Left lung (tissue), 10 donors: ENCODE measurements around the gene PRR18. TPM values are rescaled to one million over a fixed set of nuclear protein-coding genes. Genes with fewer than 3 reads are reported as not detected.

Experiments
- ATAC-seq: fragments of 200-7000 bp; cut with Tn5 transposase; one replicate; pipeline ENCODE4 v1.9.1; 2020; ENCODE audit warnings: moderate library complexity
- DNase-seq, 4 donors: peaks; one replicate each; pipeline ENCODE4 v3.0.0-alpha.2; 2013 to 2020
- H3K27ac ChIP-seq, 2 donors: fragments of 200-600 bp; sonication (generic) in 1 of 2; one replicate each; pipeline versions ENCODE4 v1.5.0 to v1.8.0; 2020 to 2021
- H3K27me3 ChIP-seq, 2 donors: fragments of 200-600 bp; sonication (generic) in 1 of 2; one replicate each; pipeline versions ENCODE4 v1.5.0 to v1.8.0; 2020 to 2021
- H3K36me3 ChIP-seq, 2 donors: fragments of 200-600 bp; sonication (generic) in 1 of 2; one replicate each; pipeline versions ENCODE4 v1.5.0 to v1.8.0; 2020 to 2021
- H3K4me1 ChIP-seq, 2 donors: fragments of 200-600 bp; one replicate each; pipeline ENCODE4 v1.8.0; 2021
- H3K4me3 ChIP-seq, 2 donors: fragments of 200-600 bp; sonication (generic) in 1 of 2; one replicate each; pipeline versions ENCODE4 v1.5.0 to v1.8.0; 2020 to 2021; ENCODE audit warnings: mild to moderate bottlenecking in 1 of 2
- H3K9me3 ChIP-seq, 2 donors: fragments of 200-600 bp; sonication (generic) in 1 of 2; one replicate each; pipeline versions ENCODE4 v1.5.0 to v1.8.0; 2020 to 2021
- intact Hi-C, 2 donors: fragments of 100-400 bp; cut with DNase I; formaldehyde crosslinking; loops; one replicate each; pipeline versions ENCODE4 v1.11.2 to v1.14.2; 2022
- polyA plus RNA-seq, 6 donors: library from polyadenylated mRNA; unstranded; fragments of 120-200 nt; gene quantifications; one replicate each; pipeline ENCODE4 v1.2.1, GENCODE V29; 2013; ENCODE audit not compliant: insufficient read length in 6 of 6
- total RNA-seq, 2 donors: library from RNA; stranded (reverse); fragmentation: NEBNext Ultra II Directional; extraction: Animal tissue kit (Norgen Biotek cat#: 25700); gene quantifications; one replicate each; pipeline ENCODE4 v1.2.1, GENCODE V29; 2021
- TF ChIP-seq, protein P1 (sequence below), 2 donors: fragments of 200-600 bp; sonication (generic) in 1 of 2; IDR thresholded peaks; one replicate each; pipeline versions ENCODE4 v1.5.0 to v1.8.0; 2021; ENCODE audit warnings: antibody characterized with exemption in 2 of 2
- donor health status: DM: no; HTN: yes; CAD: no.
- donor health status: DM: no; HTN: no; CAD: no.

Gene PRR18
- total and polyA plus RNA-seq, 8 donors = 0.09 to 0.94 (median 0.40) TPM

DNA sequence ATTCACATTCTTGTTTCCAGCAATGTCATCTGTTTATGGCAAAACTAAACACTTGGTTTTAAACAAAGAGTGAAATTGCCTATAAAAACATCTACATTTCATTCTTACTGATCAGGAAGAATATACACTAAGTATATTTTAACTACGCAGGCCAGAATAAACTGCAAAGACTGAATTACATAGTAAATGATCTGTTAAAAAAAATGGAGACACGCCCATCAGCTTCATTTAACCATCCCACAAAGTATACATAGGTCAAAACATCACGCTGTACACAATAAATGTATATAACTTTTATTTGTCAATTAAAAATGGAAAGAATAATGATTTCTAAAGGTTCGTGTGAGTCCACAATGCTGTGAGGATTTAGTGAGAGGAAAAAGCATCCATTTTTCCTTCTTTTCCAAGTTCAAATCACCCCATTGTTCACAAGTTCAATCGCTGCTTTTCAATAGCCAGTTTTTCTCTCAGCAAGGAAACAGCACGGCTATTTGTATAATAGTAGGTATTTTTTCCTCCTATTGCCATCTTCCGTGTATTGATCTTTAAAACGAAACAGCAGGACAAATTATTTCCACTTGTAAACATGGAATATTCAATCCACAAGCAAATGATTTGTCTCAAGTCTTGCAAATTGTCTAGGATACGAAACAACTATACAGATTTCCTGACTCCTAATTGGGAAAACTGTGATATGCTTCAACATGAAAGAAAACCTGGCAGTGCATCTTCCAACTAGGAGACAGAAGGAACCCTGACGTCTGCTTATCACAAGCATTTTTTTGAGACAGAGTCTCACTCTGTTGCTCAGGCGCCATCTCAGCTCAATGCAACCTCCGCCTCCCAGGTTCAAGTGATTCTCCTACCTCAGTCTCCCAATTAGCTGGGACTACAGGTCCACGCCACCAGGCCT, 23.6 kb upstream of the PRR18 start:
- Histone ChIP-seq H3K27me3 (no peaks in the 10 kb centered on the region), H3K9me3 (no peaks in the 10 kb centered on the region), H3K4me3 (no peak overlapping the region), H3K4me1 (peaks cover 0 to 42% of the 10 kb centered on the region in 2 donors), H3K27ac (no peak overlapping the region), H3K36me3 (peaks cover 0 to 52% of the 10 kb centered on the region in 2 donors)
- intact Hi-C loops = no loop called here
- TF ChIP-seq, protein P1, sequence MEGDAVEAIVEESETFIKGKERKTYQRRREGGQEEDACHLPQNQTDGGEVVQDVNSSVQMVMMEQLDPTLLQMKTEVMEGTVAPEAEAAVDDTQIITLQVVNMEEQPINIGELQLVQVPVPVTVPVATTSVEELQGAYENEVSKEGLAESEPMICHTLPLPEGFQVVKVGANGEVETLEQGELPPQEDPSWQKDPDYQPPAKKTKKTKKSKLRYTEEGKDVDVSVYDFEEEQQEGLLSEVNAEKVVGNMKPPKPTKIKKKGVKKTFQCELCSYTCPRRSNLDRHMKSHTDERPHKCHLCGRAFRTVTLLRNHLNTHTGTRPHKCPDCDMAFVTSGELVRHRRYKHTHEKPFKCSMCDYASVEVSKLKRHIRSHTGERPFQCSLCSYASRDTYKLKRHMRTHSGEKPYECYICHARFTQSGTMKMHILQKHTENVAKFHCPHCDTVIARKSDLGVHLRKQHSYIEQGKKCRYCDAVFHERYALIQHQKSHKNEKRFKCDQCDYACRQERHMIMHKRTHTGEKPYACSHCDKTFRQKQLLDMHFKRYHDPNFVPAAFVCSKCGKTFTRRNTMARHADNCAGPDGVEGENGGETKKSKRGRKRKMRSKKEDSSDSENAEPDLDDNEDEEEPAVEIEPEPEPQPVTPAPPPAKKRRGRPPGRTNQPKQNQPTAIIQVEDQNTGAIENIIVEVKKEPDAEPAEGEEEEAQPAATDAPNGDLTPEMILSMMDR (IDR thresholded peaks at IDR 0.05) = no peak
- ATAC-seq (no peak), DNase-seq (no peak)

DNA sequence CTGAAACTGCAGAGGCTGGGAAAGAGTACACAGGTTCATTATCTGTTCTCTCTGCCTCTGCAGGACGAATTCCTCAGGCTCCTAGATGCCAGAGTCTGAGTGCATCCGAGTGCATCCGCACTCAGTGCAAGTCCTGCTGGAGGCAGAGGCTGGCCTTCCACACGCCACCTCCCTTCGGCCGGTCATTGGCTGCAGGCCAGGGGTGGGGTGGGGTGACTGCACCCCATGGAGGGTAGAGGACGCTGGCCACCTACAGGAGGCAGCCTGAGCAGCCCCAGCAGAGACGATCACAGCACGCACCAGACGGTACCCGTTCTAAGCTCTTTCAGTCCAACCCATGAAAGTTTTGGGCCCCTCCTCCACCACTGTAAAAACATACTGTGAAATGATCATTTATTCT, 22.4 kb upstream of the PRR18 start:
- TF ChIP-seq, protein P1 (IDR thresholded peaks at IDR 0.05) = no peak
- Histone ChIP-seq H3K27me3 (no peaks in the 10 kb centered on the region), H3K4me3 (no peak overlapping the region), H3K36me3 (peaks cover 0 to 52% of the 10 kb centered on the region in 2 donors), H3K4me1 (peaks cover 0 to 42% of the 10 kb centered on the region in 2 donors), H3K9me3 (no peaks in the 10 kb centered on the region), H3K27ac (no peak overlapping the region)
- intact Hi-C loops = no loop called here
- DNase-seq (no peak), ATAC-seq (no peak)

DNA sequence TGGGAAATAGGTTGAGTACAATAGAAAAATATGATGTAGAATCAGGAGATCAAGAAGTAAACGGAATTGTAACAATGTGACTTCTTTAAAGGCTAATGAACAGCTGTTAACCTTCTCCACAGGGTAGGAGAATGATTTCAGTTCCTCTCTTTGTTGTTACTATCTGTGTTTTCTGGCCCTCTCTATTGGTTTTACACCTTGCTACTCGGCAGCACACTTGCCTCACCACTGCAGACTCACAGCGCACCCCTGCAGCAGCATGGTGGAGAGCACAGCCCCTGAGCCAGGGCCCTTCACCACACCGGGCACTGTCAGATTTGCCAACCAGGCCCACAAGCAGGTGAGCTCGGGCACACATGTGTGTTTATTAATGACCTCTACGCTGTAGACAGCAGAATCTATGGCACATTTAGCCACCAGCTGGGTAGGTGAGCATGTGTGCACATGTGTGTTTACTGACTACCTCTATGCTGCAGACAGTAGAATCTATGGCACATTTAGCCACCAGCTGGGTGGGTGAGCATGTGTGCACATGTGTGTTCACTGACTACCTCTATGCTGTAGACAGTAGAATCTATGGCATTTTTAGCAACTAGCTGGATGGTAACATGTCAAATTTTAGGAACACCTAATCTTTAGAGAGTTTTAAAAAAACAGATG, 17.3 kb upstream of the PRR18 start:
- Histone ChIP-seq H3K36me3 (peaks cover 0 to 85% of the 10 kb centered on the region in 2 donors), H3K4me3 (no peak overlapping the region), H3K27me3 (no peaks in the 10 kb centered on the region), H3K27ac (no peak overlapping the region), H3K4me1 (peaks cover 0 to 2% of the 10 kb centered on the region in 2 donors), H3K9me3 (no peaks in the 10 kb centered on the region)
- TF ChIP-seq, protein P1 (IDR thresholded peaks at IDR 0.05) = no peak
- ATAC-seq (no peak), DNase-seq (no peak)
- intact Hi-C loops = no loop called here

DNA sequence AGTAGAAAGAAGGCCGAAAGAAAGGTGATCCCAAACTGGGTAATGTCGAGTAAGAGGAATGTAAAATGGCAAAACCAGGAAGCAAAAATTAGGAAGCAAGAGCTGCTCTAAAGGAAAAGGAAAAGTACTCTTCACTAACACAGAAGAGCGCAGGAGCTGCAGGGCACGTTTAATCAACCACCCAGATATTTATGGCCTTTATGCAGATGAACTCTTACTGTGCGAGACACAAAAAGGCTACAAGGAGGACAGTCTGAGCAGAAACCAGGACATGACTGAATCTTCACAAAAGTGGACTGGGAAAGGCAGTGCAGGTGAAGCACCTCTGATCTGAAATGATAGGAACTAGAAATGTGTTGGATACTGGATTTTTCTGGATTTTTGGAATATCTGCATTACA, 15.2 kb upstream of the PRR18 start:
- intact Hi-C loops = no loop called here
- no peak for DNase-seq
- Histone ChIP-seq H3K36me3 (peaks cover 0 to 91% of the 10 kb centered on the region in 2 donors), H3K4me3 (no peak overlapping the region), H3K27ac (no peak overlapping the region), H3K27me3 (no peaks in the 10 kb centered on the region), H3K4me1 (no peaks in the 10 kb centered on the region), H3K9me3 (no peaks in the 10 kb centered on the region)
- ATAC-seq = no peak
- TF ChIP-seq, protein P1 (IDR thresholded peaks at IDR 0.05) = no peak
